SK-N-SH treated with all-trans-retinoic acid at 6 μM for 48 hours (cell line): ENCODE results near the gene GLI2.

ENCODE experiments used
- ISL1 ChIP-seq: fragments of 250-450 bp; sonication (Bioruptor Pico); IDR thresholded peaks from 2 replicates; pipeline ENCODE4 v2.1.2; 2022; ENCODE audit warnings: mild to moderate bottlenecking, moderate library complexity
- RARB ChIP-seq: fragments of 250-450 bp; sonication (Bioruptor Pico); IDR thresholded peaks from 2 replicates; pipeline ENCODE4 v1.8.0; 2021; ENCODE audit warnings: mild to moderate bottlenecking, moderate library complexity
- TCF4 ChIP-seq: fragments of 250-450 bp; sonication (Bioruptor Pico); IDR thresholded peaks from 2 replicates; pipeline ENCODE4 v1.8.0; 2021; ENCODE audit warnings: mild to moderate bottlenecking, moderate library complexity, borderline replicate concordance
- TF ChIP-seq, protein P1 (sequence below): fragments of 250-450 bp; sonication (Bioruptor Pico); IDR thresholded peaks from 2 replicates; pipeline ENCODE4 v1.8.0; 2020; ENCODE audit warnings: mild to moderate bottlenecking, moderate library complexity, borderline replicate concordance

DNA sequence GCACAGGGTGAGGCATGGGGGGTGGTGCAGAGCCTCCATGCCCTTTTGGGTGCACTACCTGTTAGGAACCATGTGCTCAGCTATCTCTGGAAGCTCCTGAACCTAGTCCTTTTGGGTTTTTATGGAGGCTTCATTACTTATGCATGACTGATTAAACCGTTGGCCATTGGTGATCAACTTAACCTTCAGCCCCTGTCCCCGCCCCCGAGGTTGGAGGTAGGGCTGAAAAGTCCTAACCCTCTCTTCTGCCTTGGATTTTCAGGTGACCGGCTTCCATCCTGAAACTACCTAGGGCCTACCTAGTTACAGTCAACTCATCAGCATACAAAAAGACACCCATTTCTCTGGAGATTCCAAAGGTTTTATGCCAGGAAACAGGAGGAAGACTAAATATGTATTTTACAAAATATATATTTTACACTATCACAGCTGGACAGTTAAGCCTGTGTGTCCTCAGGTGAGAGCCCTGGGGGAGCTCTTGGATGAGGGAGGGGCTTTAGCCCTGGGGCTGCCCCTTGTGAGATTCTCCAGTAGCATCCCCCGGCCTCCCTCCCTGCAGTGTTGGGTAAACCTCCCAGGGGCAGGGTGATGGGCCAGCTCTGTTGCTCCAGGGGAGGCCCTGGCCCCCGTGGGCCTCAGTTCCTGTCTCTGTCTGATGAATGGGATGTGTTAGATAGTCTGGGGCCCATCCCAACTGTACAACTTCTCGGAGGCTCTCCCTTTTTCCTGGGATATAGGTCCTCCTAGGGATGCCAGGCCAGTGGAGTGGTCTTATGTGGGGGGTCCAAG, 24.1 kb downstream of the GLI2 start:
- TF ChIP-seq RARB (CRISPR knock-in tag) (no peak), ISL1 (CRISPR knock-in tag) (no peak), TCF4 (CRISPR knock-in tag) (no peak)
- TF ChIP-seq, protein P1, sequence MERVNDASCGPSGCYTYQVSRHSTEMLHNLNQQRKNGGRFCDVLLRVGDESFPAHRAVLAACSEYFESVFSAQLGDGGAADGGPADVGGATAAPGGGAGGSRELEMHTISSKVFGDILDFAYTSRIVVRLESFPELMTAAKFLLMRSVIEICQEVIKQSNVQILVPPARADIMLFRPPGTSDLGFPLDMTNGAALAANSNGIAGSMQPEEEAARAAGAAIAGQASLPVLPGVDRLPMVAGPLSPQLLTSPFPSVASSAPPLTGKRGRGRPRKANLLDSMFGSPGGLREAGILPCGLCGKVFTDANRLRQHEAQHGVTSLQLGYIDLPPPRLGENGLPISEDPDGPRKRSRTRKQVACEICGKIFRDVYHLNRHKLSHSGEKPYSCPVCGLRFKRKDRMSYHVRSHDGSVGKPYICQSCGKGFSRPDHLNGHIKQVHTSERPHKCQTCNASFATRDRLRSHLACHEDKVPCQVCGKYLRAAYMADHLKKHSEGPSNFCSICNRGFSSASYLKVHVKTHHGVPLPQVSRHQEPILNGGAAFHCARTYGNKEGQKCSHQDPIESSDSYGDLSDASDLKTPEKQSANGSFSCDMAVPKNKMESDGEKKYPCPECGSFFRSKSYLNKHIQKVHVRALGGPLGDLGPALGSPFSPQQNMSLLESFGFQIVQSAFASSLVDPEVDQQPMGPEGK (CRISPR knock-in tag): no peak
